ENCODE measurements around the gene CAMK1G.

Gene CAMK1G

DNA sequence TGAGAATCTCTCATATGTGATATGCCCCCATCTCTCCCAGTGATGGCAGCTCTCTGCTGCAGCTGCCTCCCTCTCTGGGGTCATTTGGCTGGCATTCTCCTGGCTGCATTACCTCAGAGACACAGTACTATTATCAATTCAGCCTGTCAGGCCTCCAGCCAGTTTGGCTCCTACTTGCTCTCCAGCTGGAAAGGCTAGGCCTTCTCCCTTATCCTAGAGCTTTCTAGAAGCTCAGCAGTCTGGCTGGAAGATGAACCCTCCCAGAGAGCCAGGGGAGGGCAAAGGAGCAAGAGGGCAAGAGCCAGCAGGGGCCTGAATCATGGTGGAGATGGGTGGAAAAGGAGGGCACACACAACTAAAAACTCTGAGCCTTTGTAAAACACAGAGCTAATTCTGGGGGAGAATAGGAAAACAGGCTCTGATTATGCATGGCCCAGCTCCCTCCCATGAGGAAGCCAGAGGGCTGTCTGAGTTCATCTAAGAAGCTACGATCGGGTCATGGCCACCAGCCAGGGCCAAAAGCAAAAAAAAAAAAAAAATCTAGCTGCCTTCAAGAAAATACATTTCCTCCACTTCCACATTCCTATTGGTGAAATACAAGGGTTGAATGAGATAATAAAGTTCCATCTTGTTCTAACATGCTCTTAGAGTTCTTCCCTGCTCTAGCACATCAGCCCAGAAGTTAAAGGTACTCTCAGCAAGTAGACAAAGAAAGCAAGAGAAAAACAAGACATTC lies 59.9 kb downstream of the CAMK1G start:
- FAIRE-seq: no peak

DNA sequence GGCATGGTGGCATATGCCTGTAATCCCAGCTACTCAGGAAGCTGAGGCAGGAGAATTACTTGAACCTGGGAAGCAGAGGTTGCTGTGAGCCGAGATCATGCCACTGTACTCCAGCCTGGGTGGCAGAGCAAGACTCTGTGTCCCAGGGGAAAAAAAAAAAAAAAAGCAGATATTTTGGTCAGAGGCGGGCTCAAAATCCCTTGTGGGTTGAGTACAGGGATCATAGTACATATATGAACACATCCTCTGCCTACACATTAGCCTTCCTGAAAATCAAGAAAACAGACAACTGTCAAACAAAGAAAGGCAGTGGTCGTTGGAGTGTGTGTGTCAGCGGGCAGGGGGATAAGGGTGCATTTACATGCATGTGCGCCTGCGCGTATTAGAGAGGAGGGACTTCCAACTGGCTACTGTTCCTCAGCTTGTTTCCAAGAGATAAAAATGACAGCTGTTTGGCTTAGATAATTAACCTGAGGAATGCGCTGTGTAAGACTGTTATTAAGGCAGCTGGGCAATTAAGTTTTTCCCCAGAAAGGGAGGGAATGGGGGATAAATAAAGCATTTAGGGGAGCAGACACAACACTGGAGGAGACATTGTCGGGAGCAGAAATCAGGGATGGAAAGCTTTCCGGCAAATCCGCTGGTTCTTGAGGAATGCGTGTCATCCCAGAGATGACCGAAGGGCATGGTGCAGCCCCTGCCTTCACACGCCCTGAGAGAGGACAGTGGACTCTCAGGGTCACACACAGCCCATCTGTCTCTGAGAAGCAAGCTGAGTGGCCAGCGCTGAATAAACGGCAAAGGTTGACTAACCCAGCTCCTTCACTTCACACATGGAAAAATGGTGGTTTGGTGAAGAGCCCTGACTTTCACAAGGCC lies 62.3 kb downstream of the CAMK1G start:
- FAIRE-seq: no peak

DNA sequence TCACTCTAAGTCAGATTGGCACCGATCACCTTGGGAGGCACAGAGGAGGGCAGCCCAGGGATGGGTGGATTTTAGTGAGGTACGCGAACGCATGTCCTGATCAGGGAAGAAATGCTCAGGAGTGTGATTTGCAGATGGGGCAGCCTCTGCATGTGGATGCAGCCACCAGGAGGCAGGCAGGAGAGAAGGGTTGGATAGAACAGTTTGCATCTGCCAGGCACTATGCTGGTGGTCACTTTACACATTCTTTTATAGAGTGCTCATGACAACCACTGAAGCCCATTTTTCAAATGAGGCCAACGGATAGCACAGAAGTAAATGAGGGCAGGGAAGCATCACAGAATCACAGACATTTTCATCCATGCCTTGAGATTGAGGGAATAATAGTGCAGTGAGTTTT lies 63.0 kb downstream of the CAMK1G start:
- FAIRE-seq: no peak

DNA sequence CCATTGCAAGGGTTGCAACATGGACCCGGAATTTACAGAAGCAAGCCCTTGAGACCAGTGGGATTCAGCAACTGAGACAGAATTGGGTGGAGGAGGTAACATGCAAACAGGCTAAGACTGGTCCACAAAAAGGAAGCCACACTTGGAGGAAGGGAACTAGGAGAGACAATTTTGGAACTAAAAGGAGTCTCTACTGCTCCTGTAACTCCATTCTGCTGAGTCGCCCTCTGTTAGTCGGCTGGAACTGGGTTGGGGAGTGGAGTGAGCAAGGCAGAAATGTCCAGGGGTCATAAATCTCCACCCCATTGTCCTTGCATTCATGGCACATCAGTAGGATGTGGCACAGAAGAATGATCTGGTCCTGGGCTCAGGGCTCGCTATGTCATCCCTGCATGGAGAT lies 63.6 kb downstream of the CAMK1G start:
- no peak for FAIRE-seq

DNA sequence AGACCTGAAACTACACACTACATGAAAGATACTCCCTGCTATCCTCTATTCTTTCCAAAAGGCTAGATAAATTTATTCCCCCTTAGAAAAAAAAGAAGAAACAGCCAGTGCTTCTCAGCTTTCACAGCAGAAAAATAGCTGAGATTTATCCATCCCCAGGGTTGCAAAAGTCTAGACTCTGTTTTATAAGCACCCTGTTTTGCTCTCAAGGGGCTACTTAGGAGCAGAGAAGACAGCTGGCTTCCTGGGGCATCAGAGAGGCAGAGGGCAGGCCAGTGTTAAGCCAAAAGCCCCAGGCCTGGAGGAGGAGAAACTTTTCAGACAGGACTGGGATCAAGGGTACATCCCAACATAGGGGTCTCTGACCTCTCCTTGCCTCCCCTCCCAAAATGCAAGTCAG lies 64.8 kb downstream of the CAMK1G start:
- no peak for FAIRE-seq

DNA sequence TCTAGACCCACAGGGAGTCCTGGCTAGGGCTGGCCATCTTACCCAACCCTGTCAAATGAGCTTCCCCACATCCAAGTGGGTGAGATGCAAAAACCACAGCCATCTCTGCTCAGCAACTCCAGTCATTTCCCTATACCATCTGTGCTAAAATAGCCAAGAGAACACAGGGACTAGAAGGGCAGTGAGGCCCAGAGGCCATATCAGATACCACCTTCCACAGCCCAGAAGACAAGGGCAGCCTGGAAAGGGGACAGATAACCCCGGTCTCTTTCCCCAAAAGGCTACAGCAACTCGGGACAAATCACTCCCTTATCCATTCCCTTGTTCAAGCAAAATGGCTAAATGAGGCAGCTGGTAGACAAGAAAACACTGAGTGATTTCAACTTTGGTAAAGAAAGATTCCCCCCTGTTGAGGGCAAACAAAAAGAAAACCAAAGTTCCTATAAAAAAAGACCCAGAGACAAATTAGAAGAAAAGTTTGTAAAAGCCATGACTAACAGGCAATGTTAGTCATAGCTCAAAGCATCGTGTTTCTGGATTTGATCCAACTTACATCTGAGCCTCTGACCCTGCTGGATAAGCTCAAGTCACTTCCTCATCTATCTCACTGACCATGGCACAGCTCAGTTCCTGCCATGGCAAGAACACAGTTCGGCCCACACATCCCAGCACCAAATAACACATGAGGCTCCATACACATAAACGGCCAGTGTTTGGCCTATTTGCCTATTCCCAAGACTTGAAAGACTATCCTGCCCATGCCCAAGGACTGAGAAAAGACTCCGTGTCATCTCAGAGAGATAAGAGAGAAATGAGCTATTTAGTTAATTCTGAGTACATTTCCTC lies 65.6 kb downstream of the CAMK1G start:
- no peak for FAIRE-seq

DNA sequence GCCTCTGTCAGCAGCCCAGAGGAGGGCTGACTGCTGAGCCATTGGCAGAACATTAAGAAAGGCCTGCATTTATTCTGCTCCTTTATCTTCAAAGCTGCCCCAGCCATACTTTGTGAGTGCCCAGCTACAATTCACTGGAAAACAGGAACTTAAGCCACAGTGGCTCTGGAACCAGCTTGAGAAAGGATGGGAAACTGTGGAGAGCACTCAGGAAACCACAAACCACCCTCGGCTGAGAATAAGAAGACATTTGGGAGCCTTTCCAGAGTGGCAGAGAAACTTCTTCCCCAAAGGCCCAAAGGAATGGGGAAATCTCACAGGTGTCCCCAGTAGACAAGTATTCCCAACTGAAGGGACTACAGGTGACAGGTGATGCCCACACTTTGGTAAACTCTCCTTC lies 66.9 kb downstream of the CAMK1G start:
- FAIRE-seq: no peak

DNA sequence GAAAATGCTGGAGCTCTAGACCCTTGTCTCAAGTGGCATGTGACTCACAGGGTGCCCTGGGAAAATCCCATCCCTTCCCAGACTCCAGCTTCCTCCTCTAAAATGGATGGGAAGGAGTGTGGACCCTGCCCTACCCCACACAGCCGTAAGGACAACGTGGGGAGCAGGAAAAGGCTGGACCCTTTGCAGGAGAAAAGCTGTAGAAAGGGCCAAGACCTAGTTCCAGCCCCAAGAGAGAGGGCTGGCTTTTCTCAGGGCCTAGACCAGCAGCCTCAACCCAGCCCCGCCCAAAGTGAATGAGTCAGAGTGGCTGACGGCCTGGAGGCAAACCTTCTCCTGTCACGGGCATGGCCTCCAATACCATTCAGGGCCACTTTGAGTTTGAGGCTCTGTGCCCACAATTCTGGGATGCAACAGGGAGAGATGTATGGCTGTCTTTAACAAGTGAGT lies 67.6 kb downstream of the CAMK1G start:
- no peak for FAIRE-seq

DNA sequence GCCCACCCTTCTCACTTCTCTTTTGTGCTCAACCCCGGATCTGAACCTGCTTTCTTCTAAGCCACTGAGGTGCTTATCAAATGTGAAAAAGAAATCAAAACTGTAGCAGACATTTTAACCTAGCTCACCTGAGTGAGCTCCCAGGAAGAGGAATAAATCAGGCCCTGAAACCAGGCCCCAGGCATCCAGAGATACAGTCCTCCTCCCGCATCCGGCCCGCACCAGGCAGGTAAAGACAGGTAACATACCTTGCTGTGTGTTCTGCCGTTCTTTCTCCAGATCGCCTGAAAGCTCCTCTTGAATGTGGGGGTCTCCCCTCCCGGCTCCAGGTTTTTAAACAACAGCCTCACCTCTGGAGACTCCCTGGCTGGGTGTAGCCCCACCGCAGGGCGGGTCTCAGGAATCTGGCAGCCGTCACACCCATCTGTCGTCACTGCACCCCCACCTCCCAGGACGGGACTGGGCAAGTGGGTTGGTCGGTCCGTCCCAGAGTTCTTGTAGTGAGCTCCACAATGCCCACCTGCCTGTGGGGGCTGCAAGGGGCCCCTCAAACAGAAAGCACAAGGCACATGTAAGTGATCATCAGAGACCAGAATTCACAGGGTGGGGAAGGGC lies 68.7 kb downstream of the CAMK1G start, which contains the start of gene LAMB3:
TSS of gene LAMB3 (minus strand) at position 305 of the 615 bp plus-strand sequence. CDS start 1,481 bp downstream, outside the sequence.
- FAIRE-seq: no peak

DNA sequence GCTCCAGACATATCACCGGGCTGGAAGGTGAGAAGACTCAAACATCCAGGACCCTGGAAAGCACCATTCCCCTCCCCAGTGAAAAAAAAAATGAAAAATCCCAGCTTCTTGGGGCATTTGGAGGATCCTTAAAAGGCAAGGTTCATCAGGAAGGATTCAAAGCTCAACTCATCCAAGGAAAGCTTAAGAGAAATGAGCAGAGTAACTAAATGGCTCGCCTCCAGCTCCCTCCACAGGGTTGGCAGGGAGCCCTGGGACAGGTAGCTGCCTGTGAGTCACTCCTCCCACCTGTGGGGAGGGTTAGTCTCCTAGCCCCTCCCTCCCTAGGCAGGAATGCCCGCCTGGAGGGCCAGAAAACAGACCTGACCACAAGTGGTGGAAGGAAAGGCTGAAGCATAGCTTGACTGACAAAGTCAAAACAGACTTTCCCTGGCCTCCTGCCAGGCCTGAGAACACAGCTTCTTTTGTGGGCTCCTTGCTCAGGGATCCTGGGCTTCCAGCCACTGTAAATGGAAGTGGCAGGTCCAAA lies 69.4 kb downstream of the CAMK1G start:
- FAIRE-seq: no peak

DNA sequence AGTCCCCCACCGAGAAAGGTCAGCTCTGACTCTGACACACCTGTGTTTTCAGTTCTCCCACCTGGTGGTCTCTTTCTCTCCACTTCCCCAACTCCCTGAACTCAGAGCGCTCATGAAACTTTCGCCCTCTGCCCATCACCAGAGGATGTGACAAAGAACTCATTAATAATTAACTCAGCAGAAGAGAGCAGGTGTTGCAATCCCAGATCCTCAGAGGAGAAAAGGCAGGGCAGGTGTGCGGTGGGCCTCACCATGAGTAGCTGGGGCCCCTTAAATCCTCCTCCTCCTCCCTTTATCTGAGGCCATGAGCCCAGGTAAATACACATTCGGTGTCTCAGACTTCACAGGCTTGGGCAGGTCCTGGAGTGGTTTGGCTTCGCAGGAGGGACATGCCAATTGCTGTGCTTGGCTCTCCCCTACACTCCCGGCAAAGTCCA lies 70.4 kb downstream of the CAMK1G start:
- no peak for FAIRE-seq

DNA sequence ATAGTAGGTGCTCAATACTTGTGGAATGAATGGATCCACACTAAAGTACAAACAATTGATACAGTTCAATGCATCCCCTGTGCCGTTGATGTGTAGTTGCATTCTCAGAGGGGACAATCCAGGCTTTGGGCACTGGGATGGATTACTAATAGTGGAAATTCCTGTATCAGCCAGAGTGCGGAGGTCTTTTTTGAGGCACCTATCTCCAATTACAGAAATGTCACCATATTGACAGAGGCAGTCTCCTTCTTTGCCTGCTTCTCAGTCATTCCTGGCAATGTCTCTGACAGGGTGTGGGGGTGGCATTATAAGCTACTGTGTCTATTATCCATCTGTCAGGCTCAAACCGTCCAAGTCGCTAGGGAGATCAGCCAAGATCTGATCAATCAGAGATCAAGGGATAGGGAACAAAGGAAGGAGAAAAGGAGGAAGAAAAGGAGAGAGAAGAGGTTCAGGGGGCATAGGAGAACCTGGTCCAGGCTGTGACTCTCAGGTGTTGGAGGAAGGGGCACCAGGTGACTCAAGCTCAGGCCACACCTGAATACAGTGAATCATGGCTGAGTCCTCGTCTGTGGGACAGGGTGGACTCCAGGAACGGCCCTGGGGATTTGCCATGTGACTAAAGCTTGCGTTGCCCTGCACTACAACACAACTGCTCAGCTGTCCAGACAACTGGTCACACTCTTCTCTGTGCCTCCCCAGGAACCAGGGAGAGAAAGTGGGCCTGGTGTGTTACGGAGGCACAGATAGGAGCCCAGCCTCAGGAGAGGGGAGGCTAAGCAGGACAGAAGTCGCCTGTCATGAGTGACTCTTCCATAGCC lies 72.1 kb downstream of the CAMK1G start:
- no peak for FAIRE-seq

DNA sequence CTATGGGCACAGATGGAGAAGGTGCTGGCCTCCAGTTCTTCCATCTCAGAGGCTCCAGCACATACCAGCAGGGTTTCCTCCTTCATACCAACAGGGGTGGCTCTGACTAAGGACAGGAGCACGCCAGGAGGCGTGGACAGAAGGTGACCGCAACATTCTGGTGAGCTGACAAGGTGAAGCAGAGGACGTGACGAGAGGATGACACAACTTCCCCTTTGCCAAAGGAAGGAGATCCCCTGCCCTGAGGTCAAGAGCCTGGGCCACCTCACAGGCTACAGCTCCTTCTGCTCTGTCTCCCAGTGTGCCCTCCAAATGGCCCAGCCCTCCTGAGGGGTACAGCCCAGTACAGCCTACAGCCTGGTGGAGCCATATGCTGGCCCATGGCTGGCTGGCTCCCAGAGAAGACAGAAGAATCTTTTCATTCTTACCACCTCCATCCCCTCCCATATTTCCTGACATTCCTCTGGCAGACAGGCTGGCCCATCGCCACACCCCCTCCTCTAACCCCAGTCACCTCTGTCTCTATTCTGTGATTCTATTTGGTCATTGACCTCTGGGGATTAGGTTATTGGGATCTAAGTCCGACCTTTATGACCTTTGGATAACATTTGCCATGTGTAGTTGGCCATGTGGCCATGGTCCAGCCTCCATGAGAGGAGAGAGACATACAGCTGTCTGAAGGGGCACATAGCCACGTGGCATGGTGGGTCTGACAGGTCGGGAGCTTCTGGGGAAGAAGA lies 73.8 kb downstream of the CAMK1G start:
- FAIRE-seq: no peak

DNA sequence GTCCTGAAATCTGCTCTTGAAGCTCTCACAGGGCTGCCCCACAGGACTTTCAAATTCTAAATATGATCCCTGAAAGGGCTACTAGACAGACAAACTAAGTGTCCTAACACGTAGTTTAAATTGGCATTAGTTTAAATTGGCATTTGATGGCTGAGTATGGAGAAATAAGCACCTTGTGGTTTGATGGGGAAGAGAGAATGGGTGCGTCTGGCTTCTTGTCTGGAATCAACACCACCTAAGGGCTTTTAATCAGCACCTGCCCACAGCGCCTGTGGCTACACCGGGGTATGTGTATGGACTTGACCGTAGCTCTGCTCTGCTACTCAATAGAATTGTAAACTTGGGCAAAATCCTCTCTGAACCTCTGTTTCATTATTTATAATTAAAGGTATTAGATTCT lies 74.4 kb downstream of the CAMK1G start:
- FAIRE-seq: no peak

DNA sequence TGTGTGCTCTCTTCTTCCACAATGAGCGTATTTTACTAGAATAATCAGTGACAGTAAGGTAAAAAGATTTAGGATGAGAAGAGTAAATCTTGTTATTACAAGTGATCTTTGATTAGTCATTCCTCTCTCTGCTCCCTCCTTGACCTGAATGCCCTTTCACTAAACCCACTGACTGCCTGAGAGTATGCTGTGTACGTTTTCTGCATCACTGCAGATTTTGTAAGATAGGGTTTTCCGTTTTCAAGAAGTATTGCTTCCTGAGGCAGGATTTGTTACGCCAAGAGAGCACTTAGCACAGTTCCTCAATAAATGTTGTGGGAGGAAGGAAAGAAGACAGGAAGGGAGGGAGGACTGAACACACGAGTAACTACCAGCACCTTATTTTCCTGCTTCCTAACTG lies 76.4 kb downstream of the CAMK1G start:
- no peak for FAIRE-seq

DNA sequence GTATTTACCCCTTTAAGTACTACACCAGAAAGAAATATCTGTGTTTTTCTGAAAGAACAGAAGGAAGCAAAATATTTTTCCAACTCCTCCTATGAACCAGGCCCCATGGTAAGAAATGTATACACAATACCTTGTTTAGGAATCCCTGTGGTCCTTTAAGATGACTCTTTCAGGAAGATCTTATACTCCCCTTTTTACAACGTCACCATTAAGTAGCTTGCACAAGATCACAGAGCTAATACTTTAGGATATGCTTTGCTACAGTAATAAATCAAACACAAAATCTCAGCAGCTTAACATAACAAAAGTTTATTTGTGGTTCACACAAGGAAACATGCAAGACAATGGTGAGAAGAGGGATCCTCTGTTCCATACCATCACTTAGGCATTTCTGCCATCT lies 77.6 kb downstream of the CAMK1G start:
- FAIRE-seq: no peak

DNA sequence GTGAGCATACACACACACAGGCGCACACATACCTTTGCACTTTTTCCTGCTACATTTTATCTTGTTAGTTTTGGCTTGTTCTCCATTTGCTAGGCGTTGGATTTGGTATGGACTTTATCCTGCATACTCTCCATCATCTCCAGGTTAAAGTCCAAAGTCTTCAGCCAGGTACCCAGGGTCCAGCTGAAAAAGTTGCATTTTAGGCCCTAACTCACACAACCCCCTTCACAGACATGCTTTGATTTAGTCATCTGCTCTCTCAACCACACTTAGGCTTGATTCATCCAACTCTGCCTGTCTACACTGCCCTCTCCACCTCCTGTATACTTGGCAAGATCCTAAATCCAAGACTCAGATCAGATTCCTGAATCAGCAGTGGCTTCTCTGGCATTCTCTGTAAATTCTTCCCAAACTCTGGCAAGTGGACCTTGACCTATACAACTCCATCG lies 79.4 kb downstream of the CAMK1G start:
- FAIRE-seq: no peak
